ENCODE results near the gene IFITM5. TPM values are rescaled to one million over a fixed set of nuclear protein-coding genes. Genes with fewer than 3 reads are reported as not detected.

IFITM5 gene
- total RNA-seq, 1 experiment from 2014 or later = not detected

GRCh38 chr11:250274-250673, 49.1 kb downstream of the IFITM5 start:
- POLR2A ChIA-PET = interaction anchor here (0.6 to 1.0 kb wide), 3 partner anchors 8 to 17 kb away, joined by 3 read pairs; no protein-coding TSS in a partner anchor
- Histone ChIP-seq H3K27me3 (ENCODE audit: control insufficient read depth, insufficient read depth, low read length) (no peaks in the 10 kb centered on the region), H3K27ac (ENCODE audit: low read length) (no peak overlapping the region), H3K36me3 (ENCODE audit: control insufficient read depth, insufficient read depth, low read length) (peaks cover 47% of the 10 kb centered on the region), H3K4me1 (ENCODE audit: control insufficient read depth, insufficient read depth, low read length) (no peaks in the 10 kb centered on the region), H3K4me3 (ENCODE audit: low read depth in 2 of 2, low read length in 2 of 2) (no peak overlapping the region), H3K9me3 (ENCODE audit: control insufficient read depth, insufficient read depth, low read depth, low read length) (no peaks in the 10 kb centered on the region)
- DNase-seq (ENCODE audit: low read depth, low spot score) (no peak), ATAC-seq (no peak)
- in situ Hi-C loops (cut with HindIII; ENCODE audit: low pct_unique_long_range_greater_than_20kb, low sequenced_read_pairs) = no loop called here
- intact Hi-C loops (cut with micrococcal nuclease; ENCODE audit: unreplicated experiment) = no loop called here
- BruUV-seq (replicated peaks) = no TSS peak
- TF ChIP-seq REST (IDR thresholded peaks at IDR 0.05; ENCODE audit: insufficient read depth in 1 of 2, low read depth in 2 of 2, low read length in 1 of 2) (no peak), CTCF (IDR thresholded peaks at IDR 0.05) (no peak), POLR2AphosphoS5 (IDR thresholded peaks at IDR 0.05; ENCODE audit: low read depth, low read length) (no peak), SIN3A (IDR thresholded peaks at IDR 0.05; ENCODE audit: borderline replicate concordance, insufficient read depth, low read depth, low read length) (no peak), TCF7L2 (IDR thresholded peaks at IDR 0.05; ENCODE audit: low read depth, low read length) (no peak)
- CTCF ChIA-PET = interaction anchor here (0.6 to 1.6 kb wide), 7 partner anchors 9 to 112 kb away, joined by 3 to 6 read pairs (median 5); partner anchors contain the start of genes BET1L, PSMD13 and RIC8A

- POLR2A ChIA-PET = no interaction called here
- Histone ChIP-seq H3K9me3 (ENCODE audit: control insufficient read depth, insufficient read depth, low read depth, low read length) (no peaks in the 10 kb centered on the region), H3K36me3 (ENCODE audit: control insufficient read depth, insufficient read depth, low read length) (peaks cover 55% of the 10 kb centered on the region), H3K4me3 (ENCODE audit: low read depth in 2 of 2, low read length in 2 of 2) (no peak overlapping the region), H3K4me1 (ENCODE audit: control insufficient read depth, insufficient read depth, low read length) (no peaks in the 10 kb centered on the region), H3K27me3 (ENCODE audit: control insufficient read depth, insufficient read depth, low read length) (no peaks in the 10 kb centered on the region), H3K27ac (ENCODE audit: low read length) (no peak overlapping the region)
- no peak for ATAC-seq
- in situ Hi-C loops (cut with HindIII; ENCODE audit: low pct_unique_long_range_greater_than_20kb, low sequenced_read_pairs) = no loop called here
- intact Hi-C loops (cut with micrococcal nuclease; ENCODE audit: unreplicated experiment) = no loop called here
- DNase-seq (ENCODE audit: low read depth, low spot score) = no peak
- BruUV-seq (replicated peaks) = no TSS peak
- TF ChIP-seq CTCF (IDR thresholded peaks at IDR 0.05) (no peak), TCF7L2 (IDR thresholded peaks at IDR 0.05; ENCODE audit: low read depth, low read length) (no peak), REST (IDR thresholded peaks at IDR 0.05; ENCODE audit: insufficient read depth in 1 of 2, low read depth in 2 of 2, low read length in 1 of 2) (no peak), SIN3A (IDR thresholded peaks at IDR 0.05; ENCODE audit: borderline replicate concordance, insufficient read depth, low read depth, low read length) (no peak), POLR2AphosphoS5 (IDR thresholded peaks at IDR 0.05; ENCODE audit: low read depth, low read length) (no peak)
- CTCF ChIA-PET = interaction anchor here (0.8 kb wide), 1 partner anchor 9 kb away, joined by 4 read pairs; no protein-coding TSS in a partner anchor
Measured at GRCh38 chr11:249062-249461, 50.3 kb downstream of the IFITM5 start.
